SK-MEL-5 (cell line): ENCODE data around the gene CTAGE1. TPM values are rescaled to one million over a fixed set of nuclear protein-coding genes. Genes with fewer than 3 reads are reported as not detected.
"Not testable (repeated sequence)": the region's sequence is repeated elsewhere in the genome, so short reads cannot be mapped to it uniquely, and the experiment has no call there.

ENCODE experiments used
- DNase-seq: peaks from one replicate; pipeline ENCODE4 v3.0.0-alpha.2; 2016; ENCODE audit warnings: low read depth, low spot score
- in situ Hi-C: cut with HindIII; loops from 2 replicates; pipeline ENCODE4 v1.10.0; 2016; ENCODE audit warnings: low sequenced_read_pairs, high pct_unique_total_duplicates, low pct_unique_long_range_greater_than_20kb
- total RNA-seq: library from RNA; depleted of rRNA; stranded (reverse); fragments of >200 nt; shearing (Covaris generic); gene quantifications from 2 replicates; pipeline ENCODE4 v1.2.3, GENCODE V29; 2014

CTAGE1 gene
- total RNA-seq, 1 experiment from 2014 or later: not detected

- in situ Hi-C loops: no loop called here
- no peak for DNase-seq
These were observed 9.7 kb downstream of the CTAGE1 start for GRCh38 chr18:22408059-22408458.

- no peak for DNase-seq
- in situ Hi-C loops: no loop called here
These were observed 12.6 kb downstream of the CTAGE1 start for GRCh38 chr18:22405142-22405541.

- in situ Hi-C loops: no loop called here
- DNase-seq: no peak
These were observed 13.8 kb downstream of the CTAGE1 start for GRCh38 chr18:22403950-22404349.

GRCh38 chr18:22399949-22400348 lies 17.8 kb downstream of the CTAGE1 start:
- in situ Hi-C loops: no loop called here
- DNase-seq: no peak

GRCh38 chr18:22398464-22398863 lies 19.3 kb downstream of the CTAGE1 start:
- in situ Hi-C loops: no loop called here
- no peak for DNase-seq

- no peak for DNase-seq
- in situ Hi-C loops: no loop called here
These were observed 23.3 kb downstream of the CTAGE1 start for GRCh38 chr18:22394428-22394827.

GRCh38 chr18:22393164-22393563 lies 24.6 kb downstream of the CTAGE1 start:
- in situ Hi-C loops, DNase-seq: not testable (repeated sequence)

GRCh38 chr18:22391407-22392345 lies 26.0 kb downstream of the CTAGE1 start:
- in situ Hi-C loops: no loop called here
- DNase-seq: no peak

- in situ Hi-C loops: no loop called here
- no peak for DNase-seq
These were observed 29.9 kb downstream of the CTAGE1 start for GRCh38 chr18:22387787-22388186.

GRCh38 chr18:22387364-22387763 lies 30.4 kb downstream of the CTAGE1 start:
- in situ Hi-C loops: no loop called here
- no peak for DNase-seq

GRCh38 chr18:22385718-22386117 lies 32.0 kb downstream of the CTAGE1 start:
- DNase-seq: no peak
- in situ Hi-C loops: no loop called here

GRCh38 chr18:22378672-22379282 lies 38.9 kb downstream of the CTAGE1 start:
- peak; percentile 71 for DNase-seq
- in situ Hi-C loops: no loop called here

- in situ Hi-C loops: no loop called here
- DNase-seq: no peak
These were observed 39.9 kb downstream of the CTAGE1 start for GRCh38 chr18:22377769-22378168.

GRCh38 chr18:22370414-22370813 lies 47.3 kb downstream of the CTAGE1 start:
- DNase-seq: no peak
- in situ Hi-C loops: no loop called here

GRCh38 chr18:22368021-22368420 lies 49.7 kb downstream of the CTAGE1 start:
- in situ Hi-C loops: no loop called here
- no peak for DNase-seq

- in situ Hi-C loops: no loop called here
- no peak for DNase-seq
These were observed 50.4 kb downstream of the CTAGE1 start for GRCh38 chr18:22367303-22367702.

- peak; percentile 33 for DNase-seq
- in situ Hi-C loops: no loop called here
These were observed 53.8 kb downstream of the CTAGE1 start for GRCh38 chr18:22363867-22364463.
